OCI-LY1 (cell line): ENCODE results near the gene GBA2.
A peak's percentile ranks its signal among the peaks of the same experiment; 100 is the strongest.

Experiments
- H2AFZ ChIP-seq: fragments of 200-600 bp; sonication (generic), shearing (Covaris generic); 2 replicates; pipeline ENCODE4 v1.6.0; 2014; ENCODE audit warnings: antibody characterized with exemption, mild to moderate bottlenecking, low read length
- H3F3A ChIP-seq: fragments of 200-600 bp; sonication (generic), shearing (Covaris generic); 2 replicates; pipeline ENCODE4 v1.6.0; 2014; ENCODE audit warnings: mild to moderate bottlenecking, antibody characterized with exemption, low read length, moderate library complexity; ENCODE audit not compliant: insufficient read depth
- H3K27ac ChIP-seq: fragments of 200-600 bp; sonication (generic); 2 replicates; pipeline ENCODE4 v1.5.1; 2014; ENCODE audit warnings: low read length, mixed run types, mild to moderate bottlenecking, low read depth; ENCODE audit not compliant: poor library complexity, severe bottlenecking
- H3K27me3 ChIP-seq: fragments of 200-600 bp; sonication (generic); 2 replicates; pipeline ENCODE4 v1.6.0; 2014; ENCODE audit warnings: antibody characterized with exemption, mild to moderate bottlenecking, low read length, moderate library complexity; ENCODE audit not compliant: insufficient read depth
- H3K36me3 ChIP-seq: fragments of 200-600 bp; sonication (generic); 2 replicates; pipeline ENCODE4 v1.6.1; 2014; ENCODE audit warnings: mild to moderate bottlenecking, antibody characterized with exemption, low read length, moderate library complexity, mixed read lengths; ENCODE audit not compliant: insufficient read depth
- H3K4me1 ChIP-seq: fragments of 200-600 bp; sonication (generic); 2 replicates; pipeline ENCODE4 v1.5.1; 2014; ENCODE audit warnings: mild to moderate bottlenecking, low read length, moderate library complexity; ENCODE audit not compliant: insufficient read depth, severe bottlenecking
- H3K4me2 ChIP-seq: fragments of 200-600 bp; sonication (generic), shearing (Covaris generic); 2 replicates; pipeline ENCODE4 v1.6.1; 2014; ENCODE audit warnings: low read length
- H3K4me3 ChIP-seq: fragments of 200-600 bp; sonication (generic); 2 replicates; pipeline ENCODE4 v1.5.1; 2014; ENCODE audit warnings: low read length, low read depth, mild to moderate bottlenecking, mixed read lengths; ENCODE audit not compliant: poor library complexity, severe bottlenecking
- H3K79me2 ChIP-seq: fragments of 200-600 bp; shearing (Covaris generic); 2 replicates; pipeline ENCODE4 v1.6.1; 2016; ENCODE audit warnings: mixed run types, low read length, mixed read lengths; ENCODE audit not compliant: insufficient read depth
- H3K9ac ChIP-seq: fragments of 200-600 bp; sonication (generic), shearing (Covaris generic); 2 replicates; pipeline ENCODE4 v1.6.1; 2014; ENCODE audit warnings: mild to moderate bottlenecking, low read length, mixed read lengths
- H3K9me2 ChIP-seq: fragments of 200-600 bp; sonication (generic), shearing (Covaris generic); 2 replicates; pipeline ENCODE4 v1.6.1; 2014; ENCODE audit warnings: low read depth, mild to moderate bottlenecking, low read length, mixed read lengths
- H3K9me3 ChIP-seq: fragments of 200-600 bp; shearing (Covaris generic); 2 replicates; pipeline ENCODE4 v1.6.1; 2014; ENCODE audit warnings: low read length, mixed read lengths
- H4K20me1 ChIP-seq: fragments of 200-600 bp; sonication (generic), shearing (Covaris generic); 2 replicates; pipeline ENCODE4 v1.6.0; 2016; ENCODE audit warnings: mild to moderate bottlenecking, low read length; ENCODE audit not compliant: insufficient read depth
- CTCF ChIP-seq: fragments of 200-600 bp; sonication (generic), shearing (Covaris generic); IDR thresholded peaks from 2 replicates; pipeline ENCODE4 v1.5.1; 2017; ENCODE audit warnings: mild to moderate bottlenecking, antibody characterized with exemption, low read length, moderate library complexity, mixed read lengths
- EZH2 ChIP-seq: fragments of 200-600 bp; sonication (generic), shearing (Covaris generic); IDR thresholded peaks from 2 replicates; pipeline ENCODE4 v1.8.0; 2017; ENCODE audit warnings: borderline replicate concordance, mixed run types, mild to moderate bottlenecking, antibody characterized with exemption, low read length, moderate library complexity, mixed read lengths

GBA2 gene

DNA sequence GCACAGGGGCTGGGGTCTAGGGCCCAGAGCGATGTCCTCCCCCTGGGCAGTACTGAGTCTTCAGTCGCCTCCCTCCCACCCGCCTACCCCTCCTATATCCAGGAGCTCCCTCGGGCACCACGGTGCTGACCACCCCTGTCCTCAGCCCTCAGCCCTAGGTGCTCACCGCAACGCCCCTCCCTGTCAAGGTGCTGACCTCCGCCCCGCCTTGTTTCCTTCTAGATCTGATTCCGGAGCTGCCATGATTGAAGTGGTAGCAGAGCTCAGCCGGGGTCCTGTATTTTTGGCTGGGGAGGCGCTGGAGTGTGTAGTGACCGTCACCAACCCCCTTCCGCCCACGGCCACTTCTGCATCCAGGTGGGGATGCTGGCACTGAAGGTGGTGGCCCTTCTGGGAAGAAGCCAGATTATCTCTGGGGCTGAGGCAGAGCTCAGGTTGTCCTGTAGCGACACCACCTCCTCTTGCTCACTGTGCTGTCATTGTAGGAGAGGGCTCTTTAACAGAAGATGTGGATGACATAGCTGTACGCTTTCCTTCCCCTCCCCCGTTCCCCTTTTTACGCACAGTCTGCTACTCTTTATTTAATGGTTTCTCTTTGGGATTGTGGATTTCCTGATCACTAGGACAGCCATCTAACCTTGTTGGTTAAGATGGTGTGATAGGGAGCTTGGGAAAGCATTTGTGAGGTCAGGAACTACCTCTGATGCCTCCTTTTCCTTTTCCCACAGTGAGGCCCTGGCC is 657 bp upstream of the GBA2 start:
- peak overlapping the region; percentile 76 for H3K4me3 ChIP-seq
- H3K9ac ChIP-seq = peak overlapping the region; percentile 75
- no peak overlapping the region for H2AFZ ChIP-seq
- H3K36me3 ChIP-seq = peaks cover 24% of the 10 kb centered on the region; the same call in 1 of the 2 replicates
- no peaks in the 10 kb centered on the region for H3K9me3 ChIP-seq
- H3K4me2 ChIP-seq = peak overlapping the region; percentile 79
- no peaks in the 10 kb centered on the region for H3K27me3 ChIP-seq
- peaks cover 29% of the 10 kb centered on the region for H3K79me2 ChIP-seq
- peak overlapping the region; percentile 53 for H3K27ac ChIP-seq
- peak; percentile 17; the same call in 1 of the 2 replicates for TF ChIP-seq CTCF
- no peak for TF ChIP-seq EZH2
- H3F3A ChIP-seq = no peaks in the 10 kb centered on the region
- H3K9me2 ChIP-seq = no peaks in the 10 kb centered on the region
- H4K20me1 ChIP-seq = no peaks in the 10 kb centered on the region
- peaks cover 36% of the 10 kb centered on the region for H3K4me1 ChIP-seq

DNA sequence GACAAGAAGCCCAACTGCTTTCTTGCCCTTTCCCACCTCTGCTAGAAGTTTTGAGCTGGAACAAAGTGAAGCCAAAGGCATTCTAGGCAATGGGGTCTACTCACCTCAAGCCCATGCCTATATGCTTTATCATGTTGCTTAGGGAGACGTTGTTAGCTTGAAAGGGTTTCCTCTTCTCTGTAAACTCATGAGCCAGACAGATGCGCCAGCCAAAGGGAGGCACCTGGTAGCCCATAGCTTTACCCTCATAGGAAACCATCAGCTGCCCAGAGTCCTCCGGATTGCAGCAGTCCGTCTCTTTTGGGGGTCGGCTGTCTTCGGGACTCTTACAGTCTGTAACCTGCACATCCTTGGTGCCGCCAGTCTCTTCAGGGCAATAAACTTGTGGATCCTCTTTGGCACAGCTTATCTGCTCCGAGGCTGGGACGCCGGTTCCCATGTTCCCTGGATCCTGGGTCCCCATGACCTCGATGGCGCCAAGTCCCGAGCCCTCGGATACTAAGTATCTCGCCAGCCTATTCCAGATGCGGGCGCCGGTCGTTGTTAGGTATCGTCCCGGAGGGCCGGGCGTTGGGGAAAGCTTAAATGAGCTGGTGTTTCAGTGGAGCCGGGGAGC is 678 bp downstream of the GBA2 start:
- Histone ChIP-seq H3K4me3 (peak overlapping the region; percentile 76), H3K79me2 (peaks cover 29% of the 10 kb centered on the region), H3K27ac (no peak overlapping the region), H3K9ac (peak overlapping the region; percentile 75), H3K9me2 (no peaks in the 10 kb centered on the region), H3F3A (no peaks in the 10 kb centered on the region), H2AFZ (no peak overlapping the region), H3K4me2 (peak overlapping the region; percentile 79), H3K36me3 (peaks cover 34% of the 10 kb centered on the region; the same call in 1 of the 2 replicates), H3K9me3 (no peaks in the 10 kb centered on the region), H3K4me1 (peaks cover 36% of the 10 kb centered on the region), H3K27me3 (no peaks in the 10 kb centered on the region), H4K20me1 (no peaks in the 10 kb centered on the region)
- TF ChIP-seq EZH2 = no peak
- TF ChIP-seq CTCF = no peak

DNA sequence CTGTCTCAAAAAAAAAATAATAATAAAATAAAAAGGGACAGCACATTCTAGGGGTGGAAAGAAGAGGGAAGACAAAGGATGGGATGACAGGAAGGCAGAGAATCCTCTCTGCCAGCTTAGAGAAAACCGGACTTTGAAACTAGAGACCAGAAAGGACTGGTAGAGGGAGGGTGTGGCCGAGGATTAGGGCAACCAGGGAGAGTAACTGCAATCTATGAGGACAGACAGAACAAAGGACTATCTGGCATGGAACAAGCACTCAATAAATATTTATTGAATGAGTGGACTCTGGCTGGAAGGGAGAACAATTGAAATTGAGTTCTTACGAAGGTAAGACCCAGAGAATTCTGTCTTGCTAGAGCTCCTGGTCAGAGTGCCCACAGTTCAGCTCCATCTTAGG is 2.4 kb downstream of the GBA2 start:
- no peaks in the 10 kb centered on the region for H3F3A ChIP-seq
- peak overlapping the region; percentile 79 for H3K4me2 ChIP-seq
- no peaks in the 10 kb centered on the region for H3K27me3 ChIP-seq
- H3K36me3 ChIP-seq = peaks cover 34% of the 10 kb centered on the region
- H2AFZ ChIP-seq = no peak overlapping the region
- peak overlapping the region; percentile 75 for H3K9ac ChIP-seq
- TF ChIP-seq EZH2 (no peak), CTCF (no peak)
- peak overlapping the region; percentile 76 for H3K4me3 ChIP-seq
- H3K4me1 ChIP-seq = peaks cover 36% of the 10 kb centered on the region
- no peaks in the 10 kb centered on the region for H4K20me1 ChIP-seq
- peaks cover 29% of the 10 kb centered on the region for H3K79me2 ChIP-seq
- no peaks in the 10 kb centered on the region for H3K9me3 ChIP-seq
- H3K27ac ChIP-seq = no peak overlapping the region
- H3K9me2 ChIP-seq = no peaks in the 10 kb centered on the region
